Measurements from ENCODE around the gene LRRC8E.
"Not testable (repeated sequence)": the region's sequence is repeated elsewhere in the genome, so short reads cannot be mapped to it uniquely, and the experiment has no call there.

LRRC8E gene

GRCh38 chr19:7856679-7857663, 31.3 kb upstream of the LRRC8E start:
- Histone ChIP-seq H3K27me3 (ENCODE audit: insufficient read depth, low read depth) (no peaks in the 10 kb centered on the region), H3K79me2 (ENCODE audit: insufficient read depth, low read depth) (no peaks in the 10 kb centered on the region), H3K4me3 (IDR thresholded peaks at IDR 0.05; ENCODE audit: insufficient read depth, low read depth, low read length) (no peak overlapping the region), H3K27ac (no peak overlapping the region), H4K20me1 (ENCODE audit: insufficient read depth) (no peaks in the 10 kb centered on the region), H2AFZ (ENCODE audit: low read depth) (no peak overlapping the region), H3K4me2 (no peak overlapping the region), H3K9ac (no peak overlapping the region), H3K36me3 (ENCODE audit: insufficient read depth) (no peaks in the 10 kb centered on the region), H3K4me1 (ENCODE audit: low read depth, poor library complexity, severe bottlenecking) (peaks cover 4% of the 10 kb centered on the region)
- TF ChIP-seq, protein P1, sequence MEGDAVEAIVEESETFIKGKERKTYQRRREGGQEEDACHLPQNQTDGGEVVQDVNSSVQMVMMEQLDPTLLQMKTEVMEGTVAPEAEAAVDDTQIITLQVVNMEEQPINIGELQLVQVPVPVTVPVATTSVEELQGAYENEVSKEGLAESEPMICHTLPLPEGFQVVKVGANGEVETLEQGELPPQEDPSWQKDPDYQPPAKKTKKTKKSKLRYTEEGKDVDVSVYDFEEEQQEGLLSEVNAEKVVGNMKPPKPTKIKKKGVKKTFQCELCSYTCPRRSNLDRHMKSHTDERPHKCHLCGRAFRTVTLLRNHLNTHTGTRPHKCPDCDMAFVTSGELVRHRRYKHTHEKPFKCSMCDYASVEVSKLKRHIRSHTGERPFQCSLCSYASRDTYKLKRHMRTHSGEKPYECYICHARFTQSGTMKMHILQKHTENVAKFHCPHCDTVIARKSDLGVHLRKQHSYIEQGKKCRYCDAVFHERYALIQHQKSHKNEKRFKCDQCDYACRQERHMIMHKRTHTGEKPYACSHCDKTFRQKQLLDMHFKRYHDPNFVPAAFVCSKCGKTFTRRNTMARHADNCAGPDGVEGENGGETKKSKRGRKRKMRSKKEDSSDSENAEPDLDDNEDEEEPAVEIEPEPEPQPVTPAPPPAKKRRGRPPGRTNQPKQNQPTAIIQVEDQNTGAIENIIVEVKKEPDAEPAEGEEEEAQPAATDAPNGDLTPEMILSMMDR (conservative IDR thresholded peaks at IDR 0.05; ENCODE audit: low read depth, low read length): no peak

GRCh38 chr19:7857727-7858108, 30.6 kb upstream of the LRRC8E start:
- TF ChIP-seq, protein P1 (conservative IDR thresholded peaks at IDR 0.05; ENCODE audit: low read depth, low read length): no peak
- Histone ChIP-seq H2AFZ (ENCODE audit: low read depth) (no peak overlapping the region), H3K27me3 (ENCODE audit: insufficient read depth, low read depth) (no peaks in the 10 kb centered on the region), H3K27ac (no peak overlapping the region), H3K4me2 (no peak overlapping the region), H3K4me1 (ENCODE audit: low read depth, poor library complexity, severe bottlenecking) (peaks cover 4% of the 10 kb centered on the region), H3K79me2 (ENCODE audit: insufficient read depth, low read depth) (no peaks in the 10 kb centered on the region), H4K20me1 (ENCODE audit: insufficient read depth) (no peaks in the 10 kb centered on the region), H3K9ac (no peak overlapping the region), H3K36me3 (ENCODE audit: insufficient read depth) (no peaks in the 10 kb centered on the region), H3K4me3 (IDR thresholded peaks at IDR 0.05; ENCODE audit: insufficient read depth, low read depth, low read length) (no peak overlapping the region)

GRCh38 chr19:7858109-7858770, 30.1 kb upstream of the LRRC8E start:
- Histone ChIP-seq H3K9ac (no peak overlapping the region), H3K27me3 (ENCODE audit: insufficient read depth, low read depth) (no peaks in the 10 kb centered on the region), H3K4me3 (IDR thresholded peaks at IDR 0.05; ENCODE audit: insufficient read depth, low read depth, low read length) (no peak overlapping the region), H3K79me2 (ENCODE audit: insufficient read depth, low read depth) (no peaks in the 10 kb centered on the region), H3K36me3 (ENCODE audit: insufficient read depth) (no peaks in the 10 kb centered on the region), H3K4me2 (no peak overlapping the region), H2AFZ (ENCODE audit: low read depth) (no peak overlapping the region), H4K20me1 (ENCODE audit: insufficient read depth) (no peaks in the 10 kb centered on the region), H3K27ac (no peak overlapping the region), H3K4me1 (ENCODE audit: low read depth, poor library complexity, severe bottlenecking) (peaks cover 4% of the 10 kb centered on the region)
- TF ChIP-seq, protein P1 (conservative IDR thresholded peaks at IDR 0.05; ENCODE audit: low read depth, low read length): no peak

DNA sequence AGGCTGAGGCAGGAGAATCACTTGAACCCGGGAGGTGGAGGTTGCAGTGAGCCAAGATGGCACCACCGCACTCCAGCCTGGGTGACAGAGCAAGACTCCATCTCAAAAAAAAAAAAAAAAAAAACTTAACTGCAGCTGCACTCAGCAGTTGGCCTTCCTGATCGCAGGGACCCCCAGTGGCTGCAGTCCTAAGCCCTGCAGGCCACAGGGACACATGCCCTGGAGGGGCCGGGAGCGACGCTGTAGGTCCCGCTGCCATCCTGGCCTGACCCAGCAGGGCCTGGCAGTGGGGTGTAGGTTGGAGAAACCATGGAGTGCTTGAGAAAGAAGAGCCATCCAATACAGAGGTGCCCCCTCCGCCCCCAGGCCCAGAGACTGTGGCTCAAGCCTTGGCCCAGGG, 29.2 kb upstream of the LRRC8E start:
- H4K20me1 ChIP-seq (ENCODE audit: insufficient read depth); H3K79me2 ChIP-seq (ENCODE audit: insufficient read depth, low read depth); H3K36me3 ChIP-seq (ENCODE audit: insufficient read depth); H3K27me3 ChIP-seq (ENCODE audit: insufficient read depth, low read depth); H3K4me3 ChIP-seq (IDR thresholded peaks at IDR 0.05; ENCODE audit: insufficient read depth, low read depth, low read length); H3K4me2 ChIP-seq; H2AFZ ChIP-seq (ENCODE audit: low read depth); H3K4me1 ChIP-seq (ENCODE audit: low read depth, poor library complexity, severe bottlenecking); H3K9ac ChIP-seq; H3K27ac ChIP-seq: not testable (repeated sequence)

Data from KMS-11 (cell line).